GM12878 (cell line): ENCODE results near the gene EPB41L4B. TPM values are rescaled to one million over a fixed set of nuclear protein-coding genes. Genes with fewer than 3 reads are reported as not detected.

Experiments
- E2F4 ChIP-seq: IDR thresholded peaks from 2 replicates; pipeline ENCODE4 v1.6.1; 2012; ENCODE audit warnings: low read depth, low read length, improper control_type of control experiment
- ZBTB4 ChIP-seq: fragments of 450-650 bp; formaldehyde crosslinking; IDR thresholded peaks from 2 replicates; pipeline ENCODE4 v1.4.0; 2022; ENCODE audit warnings: mild to moderate bottlenecking, moderate library complexity
- ZBTB40 ChIP-seq: fragments of 450-650 bp; IDR thresholded peaks from 2 replicates; pipeline ENCODE4 v1.6.1; 2016; ENCODE audit warnings: mild to moderate bottlenecking, moderate library complexity, borderline replicate concordance
- polyA plus RNA-seq, 11 experiments: library from polyadenylated mRNA; depleted of rRNA in 4 of 11; unstranded in 6 of 11; stranded (reverse) in 5 of 11; fragments of >200 nt; fragmentation: Nextera tagmentation in 4 of 11; fragmentation: Illumina TruSeq in 1 of 11; extraction: Ambion mirVana in 4 of 11; extraction: Trizol in 1 of 11; gene quantifications; 1 replicate in 1 of 11; 2 replicates in 10 of 11; pipeline versions ENCODE4 v1.2.1 to v1.2.3, GENCODE V29; 2011 to 2016; ENCODE audit warnings: inconsistent platforms in 2 of 11, missing spikeins in 2 of 11, low read depth in 1 of 11
- total RNA-seq, 4 experiments: library from RNA; depleted of rRNA in 3 of 4; stranded (reverse); fragments of >200 nt in 3 of 4; fragmentation: Illumina TruSeq in 1 of 4; extraction: Trizol in 1 of 4; gene quantifications; 2 replicates each; pipeline versions ENCODE4 v1.2.1 to v1.2.3, GENCODE V29; 2013 to 2021

The EPB41L4B gene
- total and polyA plus RNA-seq, 10 of the 15 experiments (the other 5 are each of a cell fraction or from before 2014, with no cell fraction given): 0.04 to 0.75 (median 0.13) TPM; not detected in 1

- TF ChIP-seq E2F4 (no peak), ZBTB4 (CRISPR knock-in tag) (no peak), ZBTB40 (no peak)
These were observed 28.6 kb upstream of the EPB41L4B start (continued) for GRCh38 chr9:109349421-109349846.
